HG02642 (cell line): ENCODE results near the gene YLPM1.

Experiments
- ATAC-seq: cut with Tn5 transposase; IDR thresholded peaks from one replicate; pipeline ENCODE4 v1.9.1; 2021; ENCODE audit warnings: mild to moderate bottlenecking; ENCODE audit not compliant: unreplicated experiment, poor library complexity

The YLPM1 gene

GRCh38 chr14:74792249-74793039 is 29.3 kb downstream of the YLPM1 start:
- ATAC-seq: no peak

DNA sequence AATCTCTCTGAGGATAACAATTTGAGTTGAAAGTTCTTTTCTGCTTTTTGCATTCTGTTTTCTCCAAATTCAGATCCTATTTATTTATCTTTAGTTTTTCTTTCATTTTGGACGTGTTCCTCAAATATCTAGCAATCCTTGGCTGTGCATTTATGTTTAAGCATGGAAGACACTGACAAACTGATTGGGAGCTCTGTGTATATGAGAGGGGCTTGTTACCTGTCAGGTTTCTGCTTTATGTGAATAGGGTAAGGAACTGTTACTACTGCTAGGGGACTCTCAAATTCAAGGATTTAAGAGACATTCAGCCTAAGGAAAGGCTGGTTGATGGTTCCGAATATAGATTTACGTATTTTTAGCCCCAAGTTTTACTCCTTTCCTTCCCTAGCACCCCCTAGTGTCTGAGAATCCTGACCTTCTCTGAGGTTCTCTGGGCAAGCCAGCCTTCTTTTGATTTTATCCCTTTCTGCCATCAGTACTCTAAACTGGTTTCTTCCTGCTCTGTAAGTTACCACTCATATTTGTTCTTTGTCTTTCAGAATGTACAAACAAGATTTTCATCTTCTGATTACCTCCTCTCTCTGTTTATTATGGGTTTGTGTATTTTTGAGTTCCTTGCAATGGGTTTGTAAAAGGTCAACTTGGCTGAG is 30.5 kb downstream of the YLPM1 start:
- no peak for ATAC-seq

- ATAC-seq: no peak
Observed at GRCh38 chr14:74794947-74795346, 31.8 kb downstream of the YLPM1 start.

DNA sequence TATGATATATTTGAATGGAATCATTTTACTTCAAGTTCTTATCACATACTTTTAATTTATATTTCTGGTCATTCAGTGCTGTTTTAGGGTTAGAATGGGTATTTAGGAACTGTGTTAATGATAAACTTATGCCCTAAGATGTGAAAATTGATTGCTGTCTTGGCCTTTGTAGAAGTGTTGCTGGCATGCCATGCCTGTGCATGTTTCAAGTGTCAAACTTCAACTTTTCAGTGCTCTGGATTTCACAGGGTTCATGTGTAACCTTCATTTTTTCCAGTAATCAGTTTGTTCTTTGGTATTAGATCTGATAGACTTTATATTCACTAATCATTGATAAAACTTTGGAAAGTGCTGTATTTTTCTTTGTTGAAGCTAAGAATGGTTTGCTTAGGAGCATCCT is 36.6 kb downstream of the YLPM1 start:
- no peak for ATAC-seq

DNA sequence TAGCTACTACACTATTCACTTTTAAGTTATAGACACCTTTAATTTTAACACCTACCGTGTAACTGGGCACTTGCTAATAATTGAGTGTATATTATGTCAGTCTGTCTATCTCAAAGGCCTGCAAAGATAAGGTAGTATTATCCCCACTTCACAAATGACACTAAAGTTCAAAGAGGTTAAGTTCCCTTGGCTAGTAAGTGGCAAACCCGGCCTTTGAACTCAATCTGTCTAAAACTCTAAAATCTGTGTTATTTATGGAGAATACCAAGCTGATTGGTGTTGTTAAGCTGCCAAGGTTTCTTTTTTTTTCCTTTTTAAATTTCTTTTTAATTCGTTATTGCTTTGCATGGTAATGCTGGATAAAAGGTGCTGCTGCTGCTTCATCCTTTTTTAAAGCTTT is 37.7 kb downstream of the YLPM1 start:
- no peak for ATAC-seq

- ATAC-seq: no peak
Observed at GRCh38 chr14:74801396-74801795, 38.3 kb downstream of the YLPM1 start.

- ATAC-seq: no peak
Observed at GRCh38 chr14:74804219-74804825, 41.2 kb downstream of the YLPM1 start.

GRCh38 chr14:74807853-74808545 is 44.9 kb downstream of the YLPM1 start:
- ATAC-seq: no peak

DNA sequence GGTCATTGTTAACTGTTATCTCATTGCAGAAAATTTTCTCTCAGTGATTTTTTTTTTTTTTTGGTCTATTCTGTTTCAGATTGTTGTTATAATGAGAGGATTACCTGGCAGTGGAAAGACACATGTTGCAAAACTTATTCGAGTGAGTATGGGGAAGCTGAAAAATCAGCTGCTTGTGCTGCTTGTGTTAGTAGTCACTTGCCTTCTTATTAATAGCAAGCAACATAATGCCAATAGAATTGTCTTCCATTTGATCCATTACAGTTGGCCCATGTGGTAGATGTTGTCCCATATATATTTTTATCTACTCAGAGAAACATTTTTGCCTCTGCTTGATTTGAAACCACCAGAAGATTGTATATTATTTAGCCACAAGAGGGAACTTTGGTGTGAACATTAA is 53.0 kb downstream of the YLPM1 start:
- ATAC-seq: no peak

DNA sequence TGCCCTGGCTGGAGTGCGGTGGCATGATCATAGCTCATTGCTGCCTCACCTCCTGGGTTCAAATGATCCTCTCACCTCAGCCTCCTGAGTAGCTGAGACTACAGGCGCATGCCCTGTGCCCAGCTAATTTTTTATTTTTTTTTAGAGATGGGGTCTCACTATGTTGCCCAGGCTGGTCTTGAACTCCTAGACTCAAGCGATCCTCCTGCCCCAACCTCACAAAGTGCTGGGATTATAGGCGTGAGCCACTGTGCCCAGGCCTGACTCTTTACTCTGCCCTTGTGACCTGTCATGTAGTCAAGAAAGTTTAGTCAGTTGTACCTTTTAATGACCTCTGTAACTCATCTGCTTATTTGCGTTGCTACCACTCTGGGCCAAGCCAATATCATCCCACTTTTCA is 57.2 kb downstream of the YLPM1 start:
- ATAC-seq: no peak

GRCh38 chr14:74821267-74821915 is 58.3 kb downstream of the YLPM1 start:
- no peak for ATAC-seq

GRCh38 chr14:74824997-74825396 is 61.9 kb downstream of the YLPM1 start:
- ATAC-seq: no peak

- ATAC-seq: no peak
Observed at GRCh38 chr14:74826574-74826973, 63.5 kb downstream of the YLPM1 start.

- no peak for ATAC-seq
Observed at GRCh38 chr14:74829251-74829650, 66.1 kb downstream of the YLPM1 start.

GRCh38 chr14:74832849-74833248 is 69.7 kb downstream of the YLPM1 start:
- ATAC-seq: no peak

DNA sequence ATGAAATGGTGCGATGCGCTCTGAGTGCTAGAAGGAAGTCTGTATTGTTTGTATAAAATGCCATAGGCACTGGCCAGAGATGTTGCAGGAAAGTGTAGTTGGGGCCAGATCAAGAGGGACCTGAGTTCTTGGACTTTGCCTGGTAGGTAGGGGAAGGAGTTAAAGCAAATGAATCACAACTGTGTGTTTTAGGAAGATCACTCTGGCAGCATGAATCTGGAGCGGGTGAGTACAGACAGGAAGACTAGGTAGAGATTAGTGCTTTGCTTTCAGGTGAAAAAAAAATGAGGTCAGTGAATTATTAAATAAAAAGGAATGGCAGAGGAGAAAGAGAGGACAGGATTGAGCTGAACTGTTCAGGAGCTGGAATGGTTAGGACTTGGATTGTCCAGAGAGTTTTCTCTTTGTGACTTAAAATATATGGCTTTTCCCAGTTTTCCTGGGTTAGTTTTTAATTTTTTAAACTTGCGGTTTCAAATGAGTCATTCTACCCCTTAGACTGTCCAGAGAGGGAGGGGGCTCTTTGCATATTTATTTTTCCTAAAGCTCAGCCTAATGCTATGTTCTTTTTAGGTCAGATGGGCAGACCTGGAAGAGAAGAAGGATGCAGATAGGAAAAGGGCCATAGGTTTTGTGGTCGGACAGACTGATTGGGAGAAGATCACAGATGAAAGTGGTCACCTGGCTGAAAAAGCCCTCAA is 71.7 kb downstream of the YLPM1 start:
- no peak for ATAC-seq

DNA sequence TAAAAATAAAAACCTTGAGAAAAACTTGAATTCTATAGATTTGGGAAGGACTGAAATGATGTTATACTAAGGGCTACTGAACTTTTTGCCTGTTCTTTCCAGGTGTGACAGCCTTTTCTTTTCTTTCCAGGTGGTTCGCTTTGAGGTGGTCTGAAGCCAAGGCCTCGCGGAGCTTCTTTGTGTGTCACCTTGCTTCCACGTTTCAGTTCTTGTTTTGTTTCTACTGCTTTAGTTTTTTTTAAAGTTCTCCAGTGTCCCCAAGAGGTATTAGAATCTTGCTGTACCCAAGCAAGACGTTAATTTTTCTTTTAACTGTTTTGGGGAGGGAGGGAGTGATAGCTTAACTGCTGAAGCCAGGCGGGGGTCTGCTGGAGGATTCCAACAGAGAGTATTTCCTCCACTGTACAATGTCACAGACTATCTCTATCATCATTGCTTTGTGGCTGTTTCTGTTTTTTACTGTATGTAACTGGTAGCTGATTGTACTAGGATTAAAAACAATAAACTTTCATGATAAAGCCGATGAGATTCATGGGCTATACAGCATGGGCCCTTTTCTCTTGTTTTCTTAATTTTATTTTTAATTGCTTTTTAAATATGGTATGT is 72.6 kb downstream of the YLPM1 start:
- peak; percentile 46 for ATAC-seq

DNA sequence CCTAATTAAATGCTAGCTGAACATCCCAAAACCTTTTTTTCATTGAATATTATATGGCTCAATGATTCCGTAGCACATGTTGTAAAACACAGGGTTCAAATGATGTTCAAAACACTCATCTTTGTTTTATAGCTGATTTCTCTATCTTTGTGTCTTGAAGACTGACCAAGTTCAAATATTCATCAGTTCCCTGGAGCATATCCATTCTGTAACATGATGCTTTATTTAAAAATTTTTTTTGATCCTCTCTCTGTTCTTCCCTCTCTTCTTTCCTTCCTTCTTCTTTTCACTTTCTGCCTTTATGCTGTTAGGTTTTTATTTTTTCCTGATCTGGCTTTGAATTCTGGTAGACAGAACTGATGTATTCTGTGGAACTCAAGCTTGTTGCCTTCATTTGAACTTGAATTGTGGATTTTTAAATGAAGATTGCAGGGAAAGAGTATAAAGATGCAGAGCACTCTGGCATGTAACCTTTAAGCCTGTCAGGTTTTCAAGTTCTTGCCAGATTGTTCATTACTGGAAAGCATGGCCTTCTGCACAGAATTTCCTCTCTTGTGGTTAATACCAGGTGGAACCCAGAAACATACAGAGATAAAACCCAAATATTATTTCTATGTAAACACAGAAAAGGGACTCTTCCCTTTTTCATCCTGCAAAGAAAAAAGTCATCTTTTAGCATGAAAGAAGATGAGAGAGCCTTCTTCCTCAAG is 73.3 kb downstream of the YLPM1 start:
- no peak for ATAC-seq

- no peak for ATAC-seq
Observed at GRCh38 chr14:74838166-74838565, 75.0 kb downstream of the YLPM1 start.
